ENCODE measurements around the gene CDKL4. TPM values are rescaled to one million over a fixed set of nuclear protein-coding genes. Genes with fewer than 3 reads are reported as not detected.

Gene CDKL4
- total and polyA plus RNA-seq, 2 experiments from 2014 or later, result 0.22 TPM; not detected in 1

DNA sequence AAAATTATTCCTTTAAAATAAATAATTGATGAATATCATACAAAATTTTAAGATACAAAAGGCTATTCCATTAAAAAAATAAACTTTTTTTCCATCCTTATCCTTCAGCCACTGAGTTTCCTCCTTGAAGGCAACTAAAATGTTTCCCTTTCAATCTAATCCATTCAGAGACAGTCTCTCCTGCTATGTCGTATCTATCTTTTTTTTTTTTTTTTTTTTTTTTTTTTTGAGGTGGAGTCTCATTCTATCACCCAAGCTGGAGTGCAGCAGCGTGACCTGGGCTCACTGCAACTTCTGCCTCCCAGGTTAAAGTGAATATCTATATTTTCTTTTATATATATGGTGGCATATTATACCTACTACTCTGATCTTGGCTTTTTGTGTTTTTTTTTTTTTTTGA lies 91.3 kb downstream of the CDKL4 start:
- in situ Hi-C loops (cut with MboI), result no loop called here
- no peak overlapping the region for H3K9ac ChIP-seq
- no peaks in the 10 kb centered on the region for H4K20me1 ChIP-seq (ENCODE audit: insufficient read depth)
- H3K9me2 ChIP-seq (ENCODE audit: insufficient read depth), result no peaks in the 10 kb centered on the region
- no peaks in the 10 kb centered on the region for H3K9me3 ChIP-seq (ENCODE audit: low read depth)
- H2AFZ ChIP-seq, result no peak overlapping the region
- peaks cover 7% of the 10 kb centered on the region; the same call in 1 of the 2 replicates for H3F3A ChIP-seq (ENCODE audit: insufficient read depth)
- no peak for DNase-seq
- H3K27me3 ChIP-seq (replicated peaks; ENCODE audit: insufficient read depth), result no peaks in the 10 kb centered on the region
- H3K79me2 ChIP-seq (ENCODE audit: insufficient read depth), result no peaks in the 10 kb centered on the region
- peaks cover 4% of the 10 kb centered on the region for H3K4me1 ChIP-seq (ENCODE audit: insufficient read depth)
- H3K36me3 ChIP-seq (ENCODE audit: low read depth), result no peaks in the 10 kb centered on the region
- no peak for TF ChIP-seq EZH2 (IDR thresholded peaks at IDR 0.05; ENCODE audit: insufficient read depth, poor library complexity, severe bottlenecking)
- no peak for TF ChIP-seq EZH2phosphoT487 (IDR thresholded peaks at IDR 0.05; ENCODE audit: insufficient read depth, low read depth)
- no peak overlapping the region for H3K4me3 ChIP-seq
- no peak overlapping the region for H3K27ac ChIP-seq
- 79 to 90% methylated on average over 2 of the region's 2 CpGs for WGBS, 2 experiments (ENCODE audit: low coverage in 1 of 2, low lambda C conversion rate in 2 of 2, missing lambda C conversion rate in 2 of 2)
- H3K4me2 ChIP-seq (ENCODE audit: unreplicated experiment), result no peak overlapping the region

DNA sequence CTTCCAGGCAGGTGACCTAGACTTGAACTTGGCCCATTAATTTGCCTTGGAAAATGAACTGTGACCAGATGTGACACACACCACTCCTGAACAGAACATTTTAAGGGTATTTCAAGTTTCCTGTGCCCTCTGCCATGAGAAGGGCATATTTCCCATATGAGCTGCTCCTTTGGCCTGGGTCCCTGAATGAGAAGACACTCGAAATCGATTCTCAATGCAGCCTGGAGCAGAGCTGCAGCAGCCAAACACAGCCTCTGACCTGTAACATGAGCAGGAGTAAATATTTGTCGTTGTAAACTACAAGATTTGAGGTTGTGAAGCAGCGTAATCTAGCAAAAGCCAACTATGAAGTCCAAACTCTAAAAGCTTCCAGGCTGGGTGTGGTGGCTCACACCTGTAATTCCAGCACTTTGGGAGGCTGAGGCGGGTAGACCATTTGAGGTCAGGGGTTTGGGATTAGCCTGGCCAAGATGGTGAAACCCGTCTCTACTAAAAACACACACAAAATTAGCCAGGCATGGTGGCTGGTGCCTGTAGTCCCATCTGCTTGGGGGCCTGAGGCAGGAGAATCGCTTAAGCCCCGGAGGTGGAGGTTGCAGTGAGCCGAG lies 92.8 kb downstream of the CDKL4 start:
- 53 to 54% methylated on average over 9 of the region's 9 CpGs for WGBS, 2 experiments (ENCODE audit: low coverage in 1 of 2, low lambda C conversion rate in 2 of 2, missing lambda C conversion rate in 2 of 2)
- in situ Hi-C loops (cut with MboI), result no loop called here

DNA sequence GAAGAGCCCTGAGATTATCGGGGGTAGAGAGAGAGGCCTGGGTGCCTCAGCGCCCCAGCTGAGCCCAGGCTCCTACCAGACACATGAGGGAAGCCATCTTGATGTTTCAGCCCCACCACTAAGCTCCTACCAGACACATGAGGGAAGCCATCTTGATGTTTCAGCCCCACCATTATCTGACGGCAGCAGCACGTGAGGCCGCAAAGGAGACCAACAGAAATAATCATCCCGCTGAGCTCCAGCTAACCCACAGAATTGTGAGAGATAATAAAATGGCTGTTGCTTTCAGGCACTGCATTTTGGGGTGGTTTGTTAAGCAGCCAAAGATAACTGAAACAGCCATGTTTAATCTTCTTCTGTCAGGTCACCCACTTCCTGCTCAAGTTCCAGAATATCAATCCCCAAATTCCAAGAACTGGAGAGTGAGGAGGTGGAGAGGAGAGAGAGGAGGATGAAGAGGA lies 93.6 kb downstream of the CDKL4 start:
- Histone ChIP-seq H3K4me2 (ENCODE audit: unreplicated experiment) (no peak overlapping the region), H3K9ac (no peak overlapping the region)
- no peak for TF ChIP-seq EZH2phosphoT487 (IDR thresholded peaks at IDR 0.05; ENCODE audit: insufficient read depth, low read depth)
- TF ChIP-seq EZH2 (IDR thresholded peaks at IDR 0.05; ENCODE audit: insufficient read depth, poor library complexity, severe bottlenecking), result no peak

More for the DNA sequence above, 92.8 kb downstream of the CDKL4 start:
- H3K4me1 ChIP-seq (ENCODE audit: insufficient read depth), result peaks cover 4% of the 10 kb centered on the region
- H4K20me1 ChIP-seq (ENCODE audit: insufficient read depth), result no peaks in the 10 kb centered on the region
- no peaks in the 10 kb centered on the region for H3K36me3 ChIP-seq (ENCODE audit: low read depth)
- H3K4me2 ChIP-seq (ENCODE audit: unreplicated experiment), result no peak overlapping the region
- H3K27ac ChIP-seq, result no peak overlapping the region
- H3K27me3 ChIP-seq (replicated peaks; ENCODE audit: insufficient read depth), result no peaks in the 10 kb centered on the region
- H3K9ac ChIP-seq, result no peak overlapping the region
- no peak overlapping the region for H2AFZ ChIP-seq
- H3K9me3 ChIP-seq (ENCODE audit: low read depth), result no peaks in the 10 kb centered on the region
- H3F3A ChIP-seq (ENCODE audit: insufficient read depth), result peaks cover 7% of the 10 kb centered on the region; the same call in 1 of the 2 replicates
- H3K79me2 ChIP-seq (ENCODE audit: insufficient read depth), result no peaks in the 10 kb centered on the region
- no peaks in the 10 kb centered on the region for H3K9me2 ChIP-seq (ENCODE audit: insufficient read depth)
- TF ChIP-seq EZH2 (IDR thresholded peaks at IDR 0.05; ENCODE audit: insufficient read depth, poor library complexity, severe bottlenecking) (no peak), EZH2phosphoT487 (IDR thresholded peaks at IDR 0.05; ENCODE audit: insufficient read depth, low read depth) (no peak)
- H3K4me3 ChIP-seq, result no peak overlapping the region
- DNase-seq, result no peak

DNA sequence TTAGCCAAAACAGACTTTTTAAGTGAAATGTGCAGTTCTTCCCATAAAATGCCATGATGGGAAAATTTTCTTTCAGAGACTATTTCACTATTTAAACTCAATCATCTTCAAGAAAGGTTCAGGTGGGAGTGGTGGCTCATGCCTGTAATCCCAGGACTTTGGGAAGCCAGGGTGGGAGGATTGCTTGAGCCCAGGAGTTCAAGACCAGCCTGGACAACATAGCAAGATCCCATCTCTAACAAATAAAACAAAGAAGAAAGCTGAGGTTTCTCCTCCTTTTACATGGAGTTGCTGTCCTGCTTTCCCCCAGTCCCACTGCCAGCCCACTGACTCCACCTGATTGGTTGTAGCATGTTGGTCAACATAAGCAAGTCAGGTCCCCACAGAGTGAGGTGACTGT lies 97.1 kb downstream of the CDKL4 start:
- Histone ChIP-seq H3K79me2 (ENCODE audit: insufficient read depth) (no peaks in the 10 kb centered on the region), H3K4me2 (ENCODE audit: unreplicated experiment) (no peak overlapping the region), H3K27me3 (replicated peaks; ENCODE audit: insufficient read depth) (no peaks in the 10 kb centered on the region), H3K4me1 (ENCODE audit: insufficient read depth) (0 out of 2 replicates have a peak, but pooled peaks cover 7% of the 10 kb centered on the region), H3K9me3 (ENCODE audit: low read depth) (no peaks in the 10 kb centered on the region), H3K36me3 (ENCODE audit: low read depth) (no peaks in the 10 kb centered on the region), H3K27ac (no peak overlapping the region), H2AFZ (no peak overlapping the region), H4K20me1 (ENCODE audit: insufficient read depth) (no peaks in the 10 kb centered on the region), H3F3A (ENCODE audit: insufficient read depth) (no peaks in the 10 kb centered on the region), H3K9ac (no peak overlapping the region), H3K9me2 (ENCODE audit: insufficient read depth) (no peaks in the 10 kb centered on the region), H3K4me3 (no peak overlapping the region)
- TF ChIP-seq EZH2phosphoT487 (IDR thresholded peaks at IDR 0.05; ENCODE audit: insufficient read depth, low read depth) (no peak), EZH2 (IDR thresholded peaks at IDR 0.05; ENCODE audit: insufficient read depth, poor library complexity, severe bottlenecking) (no peak)
- no peak for DNase-seq
- in situ Hi-C loops (cut with MboI), result no loop called here

More for the DNA sequence above, 93.6 kb downstream of the CDKL4 start:
- no peaks in the 10 kb centered on the region for H3K27me3 ChIP-seq (replicated peaks; ENCODE audit: insufficient read depth)
- H3K36me3 ChIP-seq (ENCODE audit: low read depth), result no peaks in the 10 kb centered on the region
- no peaks in the 10 kb centered on the region for H4K20me1 ChIP-seq (ENCODE audit: insufficient read depth)
- peaks cover 7% of the 10 kb centered on the region; the same call in 1 of the 2 replicates for H3F3A ChIP-seq (ENCODE audit: insufficient read depth)
- no peaks in the 10 kb centered on the region for H3K9me3 ChIP-seq (ENCODE audit: low read depth)
- WGBS, 2 experiments (ENCODE audit: low coverage in 1 of 2, low lambda C conversion rate in 2 of 2, missing lambda C conversion rate in 2 of 2), result 93 to 95% methylated on average over 6 of the region's 6 CpGs
- H3K79me2 ChIP-seq (ENCODE audit: insufficient read depth), result no peaks in the 10 kb centered on the region
- H3K27ac ChIP-seq, result no peak overlapping the region
- no peak overlapping the region for H3K4me3 ChIP-seq
- in situ Hi-C loops (cut with MboI), result no loop called here
- H3K4me1 ChIP-seq (ENCODE audit: insufficient read depth), result peaks cover 4% of the 10 kb centered on the region
- DNase-seq, result no peak
- no peaks in the 10 kb centered on the region for H3K9me2 ChIP-seq (ENCODE audit: insufficient read depth)
- H2AFZ ChIP-seq, result no peak overlapping the region

All from GM23248 (cell line).